Right ventricle myocardium superior (tissue), 1 donor: ENCODE results near the gene SYT10. TPM values are rescaled to one million over a fixed set of nuclear protein-coding genes. Genes with fewer than 3 reads are reported as not detected.
"Not testable (repeated sequence)": the region's sequence is repeated elsewhere in the genome, so short reads cannot be mapped to it uniquely, and the experiment has no call there.

Experiments
- ATAC-seq: fragments of 200-7000 bp; cut with Tn5 transposase; one replicate; pipeline ENCODE4 v1.9.1; 2020; ENCODE audit warnings: mild to moderate bottlenecking; ENCODE audit not compliant: poor library complexity
- DNase-seq: peaks from one replicate; pipeline ENCODE4 v3.0.0-alpha.2; 2020
- intact Hi-C: fragments of 100-400 bp; cut with DNase I; formaldehyde crosslinking; loops from one replicate; pipeline ENCODE4 v1.11.2; 2022
- long read RNA-seq: library from polyadenylated mRNA; unstranded; transcript quantifications from one replicate; pipeline ENCODE4 v2.0.0, GENCODE V29; 2021
- total RNA-seq: library from RNA; stranded (reverse); fragmentation: NEBNext Ultra II Directional; extraction: Animal tissue kit (Norgen Biotek cat#: 25700); gene quantifications from one replicate; pipeline ENCODE4 v1.2.1, GENCODE V29; 2021
- donor health status: DM: no; HTN: yes; CAD: no; lungs with severe emphysema.

SYT10 gene
- not detected for total RNA-seq
- long read RNA-seq: 0 reads

- no peak for DNase-seq
- intact Hi-C loops: no loop called here
- ATAC-seq: no peak
Measured at GRCh38 chr12:33439587-33440011, at the start of gene SYT10. Gene SYT10 (minus strand): TSS chr12:33439819. CDS start chr12:33439522, 297 bp downstream.

- ATAC-seq (no peak), DNase-seq (no peak)
- intact Hi-C loops: no loop called here
Measured at GRCh38 chr12:33488036-33488435, 48.4 kb upstream of the SYT10 start.

GRCh38 chr12:33486058-33486457 is 46.4 kb upstream of the SYT10 start:
- intact Hi-C loops: no loop called here
- DNase-seq: no peak
- no peak for ATAC-seq

- ATAC-seq (no peak), DNase-seq (no peak)
- intact Hi-C loops: no loop called here
Measured at GRCh38 chr12:33484161-33484560, 44.5 kb upstream of the SYT10 start.

GRCh38 chr12:33480366-33480765 is 40.7 kb upstream of the SYT10 start:
- DNase-seq (no peak), ATAC-seq (no peak)
- intact Hi-C loops: no loop called here

- no peak for DNase-seq
- intact Hi-C loops: no loop called here
- no peak for ATAC-seq
Measured at GRCh38 chr12:33476058-33476457, 36.4 kb upstream of the SYT10 start.

GRCh38 chr12:33472299-33472698 is 32.7 kb upstream of the SYT10 start:
- ATAC-seq: no peak
- no peak for DNase-seq
- intact Hi-C loops: no loop called here

GRCh38 chr12:33455096-33455495 is 15.5 kb upstream of the SYT10 start:
- no peak for ATAC-seq
- intact Hi-C loops: no loop called here
- no peak for DNase-seq

- intact Hi-C loops: no loop called here
- DNase-seq: no peak
- no peak for ATAC-seq
Measured at GRCh38 chr12:33450480-33450879, 10.9 kb upstream of the SYT10 start.

- intact Hi-C loops: no loop called here
- DNase-seq (no peak), ATAC-seq (no peak)
Measured at GRCh38 chr12:33440477-33440876, 858 bp upstream of the SYT10 start.

GRCh38 chr12:33438851-33439586 is 600 bp downstream of the SYT10 start:
- ATAC-seq (no peak), DNase-seq (no peak)
- intact Hi-C loops: no loop called here

GRCh38 chr12:33438025-33438772 is 1.4 kb downstream of the SYT10 start:
- intact Hi-C loops: no loop called here
- DNase-seq: no peak
- ATAC-seq: no peak

GRCh38 chr12:33437598-33437997 is 2.0 kb downstream of the SYT10 start:
- DNase-seq (no peak), ATAC-seq (no peak)
- intact Hi-C loops: no loop called here

GRCh38 chr12:33432992-33433391 is 6.6 kb downstream of the SYT10 start:
- intact Hi-C loops: no loop called here

GRCh38 chr12:33431648-33432047 is 8.0 kb downstream of the SYT10 start:
- intact Hi-C loops: no loop called here
- ATAC-seq (no peak), DNase-seq (no peak)

More at GRCh38 chr12:33432992-33433391, 6.6 kb downstream of the SYT10 start:
- no peak for ATAC-seq
- no peak for DNase-seq

GRCh38 chr12:33429468-33429867 is 10.2 kb downstream of the SYT10 start:
- DNase-seq (no peak), ATAC-seq (no peak)
- intact Hi-C loops: no loop called here

- intact Hi-C loops: no loop called here
- DNase-seq (no peak), ATAC-seq (no peak)
Measured at GRCh38 chr12:33427071-33427470, 12.5 kb downstream of the SYT10 start.

GRCh38 chr12:33423706-33424105 is 15.9 kb downstream of the SYT10 start:
- DNase-seq: no peak
- intact Hi-C loops: no loop called here
- ATAC-seq: no peak

GRCh38 chr12:33412410-33412809 is 27.2 kb downstream of the SYT10 start:
- intact Hi-C loops, DNase-seq, ATAC-seq: not testable (repeated sequence)

- ATAC-seq: no peak
- intact Hi-C loops: no loop called here
- no peak for DNase-seq
Measured at GRCh38 chr12:33383503-33383902, 56.1 kb downstream of the SYT10 start.
